ENCODE data around the gene ADAMTS8. TPM values are rescaled to one million over a fixed set of nuclear protein-coding genes. Genes with fewer than 3 reads are reported as not detected.

ADAMTS8 gene, protein sequence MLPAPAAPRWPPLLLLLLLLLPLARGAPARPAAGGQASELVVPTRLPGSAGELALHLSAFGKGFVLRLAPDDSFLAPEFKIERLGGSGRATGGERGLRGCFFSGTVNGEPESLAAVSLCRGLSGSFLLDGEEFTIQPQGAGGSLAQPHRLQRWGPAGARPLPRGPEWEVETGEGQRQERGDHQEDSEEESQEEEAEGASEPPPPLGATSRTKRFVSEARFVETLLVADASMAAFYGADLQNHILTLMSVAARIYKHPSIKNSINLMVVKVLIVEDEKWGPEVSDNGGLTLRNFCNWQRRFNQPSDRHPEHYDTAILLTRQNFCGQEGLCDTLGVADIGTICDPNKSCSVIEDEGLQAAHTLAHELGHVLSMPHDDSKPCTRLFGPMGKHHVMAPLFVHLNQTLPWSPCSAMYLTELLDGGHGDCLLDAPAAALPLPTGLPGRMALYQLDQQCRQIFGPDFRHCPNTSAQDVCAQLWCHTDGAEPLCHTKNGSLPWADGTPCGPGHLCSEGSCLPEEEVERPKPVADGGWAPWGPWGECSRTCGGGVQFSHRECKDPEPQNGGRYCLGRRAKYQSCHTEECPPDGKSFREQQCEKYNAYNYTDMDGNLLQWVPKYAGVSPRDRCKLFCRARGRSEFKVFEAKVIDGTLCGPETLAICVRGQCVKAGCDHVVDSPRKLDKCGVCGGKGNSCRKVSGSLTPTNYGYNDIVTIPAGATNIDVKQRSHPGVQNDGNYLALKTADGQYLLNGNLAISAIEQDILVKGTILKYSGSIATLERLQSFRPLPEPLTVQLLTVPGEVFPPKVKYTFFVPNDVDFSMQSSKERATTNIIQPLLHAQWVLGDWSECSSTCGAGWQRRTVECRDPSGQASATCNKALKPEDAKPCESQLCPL
- total RNA-seq = not detected in 2 replicates

DNA sequence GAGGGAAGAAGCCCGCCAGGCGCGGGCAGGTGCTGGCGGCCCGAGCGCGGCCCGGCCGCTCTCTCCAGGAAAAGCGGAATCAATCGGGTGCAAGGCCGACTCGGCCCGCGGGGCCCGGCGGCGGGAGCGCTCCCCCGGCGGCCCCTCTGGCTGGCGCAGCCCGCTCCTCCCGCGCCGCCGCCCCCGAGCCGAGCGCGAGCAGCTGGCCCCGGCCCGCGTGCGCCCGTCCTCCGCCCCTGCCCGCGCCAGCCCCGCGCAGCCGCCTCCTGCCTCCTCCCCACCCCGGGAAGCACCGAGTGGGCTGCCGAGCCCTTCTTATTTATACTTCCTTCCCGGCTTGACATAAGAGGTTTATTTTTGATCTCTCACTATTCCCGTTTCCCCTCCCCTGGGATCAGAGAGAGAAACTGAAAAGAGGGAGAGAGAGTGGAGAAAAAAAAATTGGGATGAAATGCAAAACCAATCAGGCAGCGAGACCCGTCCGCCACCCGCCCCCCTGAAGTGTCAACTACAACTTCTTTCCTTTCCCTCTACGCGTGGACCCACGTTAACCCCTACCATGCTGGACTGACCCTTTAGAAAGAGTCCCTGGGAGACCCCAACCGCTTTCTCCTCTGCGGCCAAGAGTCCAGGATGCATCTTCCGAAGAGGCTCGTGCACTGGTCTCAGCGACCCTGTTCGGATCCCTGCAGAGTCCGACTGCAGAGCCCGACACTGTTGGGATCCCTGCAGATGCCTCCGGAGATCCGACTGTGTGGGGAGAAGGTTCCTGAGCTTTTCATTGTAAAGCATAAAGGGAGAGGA, at the start of gene ADAMTS8:
Gene ADAMTS8, minus strand, starts transcription at position 294 of the 804 bp plus-strand sequence. CDS start 323 bp downstream, outside the sequence.

DNA sequence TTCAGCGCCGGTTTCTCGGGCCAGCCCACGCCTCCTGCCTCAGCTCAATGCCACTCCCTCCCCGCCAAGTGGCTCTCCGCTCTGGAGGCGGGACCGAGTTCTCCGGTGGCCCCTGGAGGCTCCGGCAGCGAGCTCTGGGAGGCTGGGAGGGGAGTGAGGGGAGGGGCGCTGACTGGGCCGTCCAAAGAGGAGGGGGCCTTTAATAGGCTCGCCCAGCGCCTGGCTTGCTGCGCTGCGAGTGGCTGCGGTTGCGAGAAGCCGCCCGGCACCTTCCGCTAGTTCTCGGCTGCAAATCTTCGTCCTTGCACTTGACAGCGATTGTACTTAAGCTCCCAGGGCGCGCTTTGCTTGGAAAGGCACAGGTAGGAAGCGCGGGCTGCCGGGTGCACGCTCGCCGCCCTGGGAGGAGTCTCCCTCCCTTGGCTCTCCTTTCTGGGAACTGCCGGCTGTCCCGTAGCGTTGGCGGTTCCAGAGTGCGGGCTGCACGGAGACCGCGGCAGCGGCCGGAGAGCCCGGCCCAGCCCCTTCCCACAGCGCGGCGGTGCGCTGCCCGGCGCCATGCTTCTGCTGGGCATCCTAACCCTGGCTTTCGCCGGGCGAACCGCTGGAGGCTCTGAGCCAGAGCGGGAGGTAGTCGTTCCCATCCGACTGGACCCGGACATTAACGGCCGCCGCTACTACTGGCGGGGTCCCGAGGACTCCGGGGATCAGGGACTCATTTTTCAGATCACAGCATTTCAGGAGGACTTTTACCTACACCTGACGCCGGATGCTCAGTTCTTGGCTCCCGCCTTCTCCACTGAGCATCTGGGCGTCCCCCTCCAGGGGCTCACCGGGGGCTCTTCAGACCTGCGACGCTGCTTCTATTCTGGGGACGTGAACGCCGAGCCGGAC, 20.3 kb upstream of the ADAMTS8 start, which contains the start of gene ADAMTS15:
Gene ADAMTS15, plus strand, starts transcription at position 230 of the 894 bp plus-strand sequence. Its CDS starts 329 bp downstream, at position 559.

Other genes starting within 250 kb of the ADAMTS8 start
- gene ZBTB44, start 113.7 kb downstream of the ADAMTS8 start, total RNA-seq = 28.7 and 34.2 TPM in 2 replicates
- under 0.01 and 0.33 TPM in 2 replicates for gene ADAMTS15, start 20.0 kb upstream of the ADAMTS8 start, total RNA-seq